HepG2 (cell line): ENCODE results near the gene SOX12. TPM values are rescaled to one million over a fixed set of nuclear protein-coding genes. Genes with fewer than 3 reads are reported as not detected.

ENCODE experiments used
- KDM5B ChIP-seq: sonication (generic); formaldehyde crosslinking; IDR thresholded peaks from 2 replicates; pipeline ENCODE4 v1.4.0; 2020; ENCODE audit warnings: missing genetic modification reagents, mild to moderate bottlenecking, borderline replicate concordance
- NPAS2 ChIP-seq: sonication (generic); formaldehyde crosslinking; IDR thresholded peaks from 2 replicates; pipeline ENCODE4 v1.8.0; 2022; ENCODE audit warnings: mild to moderate bottlenecking, missing genetic modification reagents, borderline replicate concordance
- POLR2AphosphoS5 ChIP-seq: IDR thresholded peaks from 2 replicates; pipeline ENCODE4 v1.6.1; 2012; ENCODE audit warnings: low read depth, low read length
- SKI ChIP-seq: fragments of 450-650 bp; IDR thresholded peaks from one replicate; pipeline ENCODE4 v1.6.1; 2018; ENCODE audit warnings: mild to moderate bottlenecking; ENCODE audit not compliant: partially characterized antibody
- SRSF1 ChIP-seq: fragments of 200-400 bp; formaldehyde crosslinking; optimal IDR thresholded peaks from 2 replicates; pipeline ENCODE3; 2017; ENCODE audit warnings: mild to moderate bottlenecking, low read depth, low read length, moderate library complexity
- SRY ChIP-seq: sonication (generic); formaldehyde crosslinking; IDR thresholded peaks from 2 replicates; pipeline ENCODE4 v1.8.0; 2022; ENCODE audit warnings: mild to moderate bottlenecking, missing genetic modification reagents
- TBX3 ChIP-seq: fragments of 450-650 bp; IDR thresholded peaks from 2 replicates; pipeline ENCODE4 v1.6.1; 2017; ENCODE audit warnings: antibody characterized with exemption, mild to moderate bottlenecking, inconsistent platforms, borderline replicate concordance
- ZNF225 ChIP-seq: sonication (generic); formaldehyde crosslinking; IDR thresholded peaks from 2 replicates; pipeline ENCODE4 v1.4.0; 2020; ENCODE audit warnings: mild to moderate bottlenecking, missing genetic modification reagents
- polyA plus RNA-seq, 8 experiments: library from polyadenylated mRNA; depleted of rRNA in 3 of 8; stranded (reverse) in 7 of 8; unstranded in 1 of 8; fragments of >200 nt; fragmentation: Illumina TruSeq in 4 of 8; extraction: Trizol in 4 of 8; gene quantifications; 2 replicates each; pipeline versions ENCODE4 v1.2.1 to v1.2.3, GENCODE V29; 2011 to 2016; ENCODE audit warnings: low read depth in 4 of 8, missing spikeins in 1 of 8, mixed read lengths in 1 of 8; ENCODE audit not compliant: insufficient read depth in 1 of 8
- total RNA-seq, 5 experiments: library from RNA; depleted of rRNA; stranded (reverse); fragments of >200 nt; fragmentation: Illumina TruSeq; extraction: Trizol; gene quantifications; 2 replicates each; pipeline ENCODE4 v1.2.3, GENCODE V29; 2016; ENCODE audit warnings: low read depth in 1 of 5
- TF ChIP-seq, protein P1 (sequence below): sonication (generic); formaldehyde crosslinking; IDR thresholded peaks from 2 replicates; pipeline ENCODE4 v1.4.0; 2020; ENCODE audit warnings: missing genetic modification reagents, mild to moderate bottlenecking, borderline replicate concordance
- TF ChIP-seq, protein P2 (sequence below): sonication (generic); formaldehyde crosslinking; IDR thresholded peaks from 2 replicates; pipeline ENCODE4 v1.4.0; 2020; ENCODE audit warnings: missing genetic modification reagents
- TF ChIP-seq, protein P3 (sequence below): sonication (generic); formaldehyde crosslinking; IDR thresholded peaks from 2 replicates; pipeline ENCODE4 v1.4.0; 2020; ENCODE audit warnings: mild to moderate bottlenecking, missing genetic modification reagents
- TF ChIP-seq, protein P4 (sequence below): sonication (generic); formaldehyde crosslinking; IDR thresholded peaks from 2 replicates; pipeline ENCODE4 v1.4.0; 2020; ENCODE audit warnings: missing genetic modification reagents, low read depth, mild to moderate bottlenecking, borderline replicate concordance

Gene SOX12
- total and polyA plus RNA-seq, 2 of the 13 experiments (the other 11 are each of a cell fraction or from before 2014, with no cell fraction given): 10.0 to 18.7 TPM

DNA sequence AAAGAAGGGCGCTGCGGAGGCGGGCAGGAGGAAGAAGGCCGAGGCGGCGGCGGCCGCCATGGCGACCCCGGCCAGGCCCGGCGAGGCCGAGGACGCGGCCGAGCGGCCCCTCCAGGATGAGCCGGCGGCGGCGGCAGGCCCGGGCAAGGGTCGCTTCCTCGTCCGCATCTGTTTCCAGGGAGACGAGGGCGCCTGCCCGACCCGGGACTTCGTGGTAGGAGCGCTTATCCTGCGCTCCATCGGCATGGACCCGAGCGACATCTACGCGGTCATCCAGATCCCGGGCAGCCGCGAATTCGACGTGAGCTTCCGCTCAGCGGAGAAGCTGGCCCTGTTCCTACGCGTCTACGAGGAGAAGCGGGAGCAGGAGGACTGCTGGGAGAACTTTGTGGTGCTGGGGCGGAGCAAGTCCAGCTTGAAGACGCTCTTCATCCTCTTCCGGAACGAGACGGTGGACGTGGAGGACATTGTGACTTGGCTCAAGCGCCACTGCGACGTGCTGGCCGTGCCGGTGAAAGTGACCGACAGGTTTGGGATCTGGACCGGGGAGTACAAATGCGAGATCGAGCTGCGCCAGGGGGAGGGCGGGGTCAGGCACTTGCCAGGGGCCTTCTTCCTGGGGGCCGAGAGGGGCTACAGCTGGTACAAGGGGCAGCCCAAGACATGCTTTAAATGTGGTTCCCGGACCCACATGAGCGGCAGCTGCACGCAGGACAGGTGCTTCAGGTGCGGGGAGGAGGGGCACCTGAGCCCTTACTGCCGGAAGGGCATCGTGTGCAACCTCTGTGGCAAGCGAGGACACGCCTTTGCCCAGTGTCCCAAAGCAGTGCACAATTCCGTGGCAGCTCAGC is 27.2 kb upstream of the SOX12 start (continued):
- TF ChIP-seq, protein P1, sequence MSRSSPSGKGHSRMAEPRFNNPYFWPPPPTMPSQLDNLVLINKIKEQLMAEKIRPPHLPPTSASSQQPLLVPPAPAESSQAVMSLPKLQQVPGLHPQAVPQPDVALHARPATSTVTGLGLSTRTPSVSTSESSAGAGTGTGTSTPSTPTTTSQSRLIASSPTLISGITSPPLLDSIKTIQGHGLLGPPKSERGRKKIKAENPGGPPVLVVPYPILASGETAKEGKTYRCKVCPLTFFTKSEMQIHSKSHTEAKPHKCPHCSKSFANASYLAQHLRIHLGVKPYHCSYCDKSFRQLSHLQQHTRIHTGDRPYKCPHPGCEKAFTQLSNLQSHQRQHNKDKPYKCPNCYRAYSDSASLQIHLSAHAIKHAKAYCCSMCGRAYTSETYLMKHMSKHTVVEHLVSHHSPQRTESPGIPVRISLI (CRISPR knock-in tag): peak; percentile 32; the same call in 1 of the 2 replicates
- TF ChIP-seq SRY (CRISPR knock-in tag): no peak
- no peak for TF ChIP-seq SRSF1
- peak; percentile 67 for TF ChIP-seq POLR2AphosphoS5
- TF ChIP-seq ZNF225 (CRISPR knock-in tag): no peak; the same call in 1 of the 2 replicates
- no peak for TF ChIP-seq TBX3
- TF ChIP-seq, protein P2, sequence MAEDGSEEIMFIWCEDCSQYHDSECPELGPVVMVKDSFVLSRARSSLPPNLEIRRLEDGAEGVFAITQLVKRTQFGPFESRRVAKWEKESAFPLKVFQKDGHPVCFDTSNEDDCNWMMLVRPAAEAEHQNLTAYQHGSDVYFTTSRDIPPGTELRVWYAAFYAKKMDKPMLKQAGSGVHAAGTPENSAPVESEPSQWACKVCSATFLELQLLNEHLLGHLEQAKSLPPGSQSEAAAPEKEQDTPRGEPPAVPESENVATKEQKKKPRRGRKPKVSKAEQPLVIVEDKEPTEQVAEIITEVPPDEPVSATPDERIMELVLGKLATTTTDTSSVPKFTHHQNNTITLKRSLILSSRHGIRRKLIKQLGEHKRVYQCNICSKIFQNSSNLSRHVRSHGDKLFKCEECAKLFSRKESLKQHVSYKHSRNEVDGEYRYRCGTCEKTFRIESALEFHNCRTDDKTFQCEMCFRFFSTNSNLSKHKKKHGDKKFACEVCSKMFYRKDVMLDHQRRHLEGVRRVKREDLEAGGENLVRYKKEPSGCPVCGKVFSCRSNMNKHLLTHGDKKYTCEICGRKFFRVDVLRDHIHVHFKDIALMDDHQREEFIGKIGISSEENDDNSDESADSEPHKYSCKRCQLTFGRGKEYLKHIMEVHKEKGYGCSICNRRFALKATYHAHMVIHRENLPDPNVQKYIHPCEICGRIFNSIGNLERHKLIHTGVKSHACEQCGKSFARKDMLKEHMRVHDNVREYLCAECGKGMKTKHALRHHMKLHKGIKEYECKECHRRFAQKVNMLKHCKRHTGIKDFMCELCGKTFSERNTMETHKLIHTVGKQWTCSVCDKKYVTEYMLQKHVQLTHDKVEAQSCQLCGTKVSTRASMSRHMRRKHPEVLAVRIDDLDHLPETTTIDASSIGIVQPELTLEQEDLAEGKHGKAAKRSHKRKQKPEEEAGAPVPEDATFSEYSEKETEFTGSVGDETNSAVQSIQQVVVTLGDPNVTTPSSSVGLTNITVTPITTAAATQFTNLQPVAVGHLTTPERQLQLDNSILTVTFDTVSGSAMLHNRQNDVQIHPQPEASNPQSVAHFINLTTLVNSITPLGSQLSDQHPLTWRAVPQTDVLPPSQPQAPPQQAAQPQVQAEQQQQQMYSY (CRISPR knock-in tag): no peak; the same call in 1 of the 2 replicates
- TF ChIP-seq SKI: no peak
- peak; percentile 91 for TF ChIP-seq KDM5B
- TF ChIP-seq, protein P3, sequence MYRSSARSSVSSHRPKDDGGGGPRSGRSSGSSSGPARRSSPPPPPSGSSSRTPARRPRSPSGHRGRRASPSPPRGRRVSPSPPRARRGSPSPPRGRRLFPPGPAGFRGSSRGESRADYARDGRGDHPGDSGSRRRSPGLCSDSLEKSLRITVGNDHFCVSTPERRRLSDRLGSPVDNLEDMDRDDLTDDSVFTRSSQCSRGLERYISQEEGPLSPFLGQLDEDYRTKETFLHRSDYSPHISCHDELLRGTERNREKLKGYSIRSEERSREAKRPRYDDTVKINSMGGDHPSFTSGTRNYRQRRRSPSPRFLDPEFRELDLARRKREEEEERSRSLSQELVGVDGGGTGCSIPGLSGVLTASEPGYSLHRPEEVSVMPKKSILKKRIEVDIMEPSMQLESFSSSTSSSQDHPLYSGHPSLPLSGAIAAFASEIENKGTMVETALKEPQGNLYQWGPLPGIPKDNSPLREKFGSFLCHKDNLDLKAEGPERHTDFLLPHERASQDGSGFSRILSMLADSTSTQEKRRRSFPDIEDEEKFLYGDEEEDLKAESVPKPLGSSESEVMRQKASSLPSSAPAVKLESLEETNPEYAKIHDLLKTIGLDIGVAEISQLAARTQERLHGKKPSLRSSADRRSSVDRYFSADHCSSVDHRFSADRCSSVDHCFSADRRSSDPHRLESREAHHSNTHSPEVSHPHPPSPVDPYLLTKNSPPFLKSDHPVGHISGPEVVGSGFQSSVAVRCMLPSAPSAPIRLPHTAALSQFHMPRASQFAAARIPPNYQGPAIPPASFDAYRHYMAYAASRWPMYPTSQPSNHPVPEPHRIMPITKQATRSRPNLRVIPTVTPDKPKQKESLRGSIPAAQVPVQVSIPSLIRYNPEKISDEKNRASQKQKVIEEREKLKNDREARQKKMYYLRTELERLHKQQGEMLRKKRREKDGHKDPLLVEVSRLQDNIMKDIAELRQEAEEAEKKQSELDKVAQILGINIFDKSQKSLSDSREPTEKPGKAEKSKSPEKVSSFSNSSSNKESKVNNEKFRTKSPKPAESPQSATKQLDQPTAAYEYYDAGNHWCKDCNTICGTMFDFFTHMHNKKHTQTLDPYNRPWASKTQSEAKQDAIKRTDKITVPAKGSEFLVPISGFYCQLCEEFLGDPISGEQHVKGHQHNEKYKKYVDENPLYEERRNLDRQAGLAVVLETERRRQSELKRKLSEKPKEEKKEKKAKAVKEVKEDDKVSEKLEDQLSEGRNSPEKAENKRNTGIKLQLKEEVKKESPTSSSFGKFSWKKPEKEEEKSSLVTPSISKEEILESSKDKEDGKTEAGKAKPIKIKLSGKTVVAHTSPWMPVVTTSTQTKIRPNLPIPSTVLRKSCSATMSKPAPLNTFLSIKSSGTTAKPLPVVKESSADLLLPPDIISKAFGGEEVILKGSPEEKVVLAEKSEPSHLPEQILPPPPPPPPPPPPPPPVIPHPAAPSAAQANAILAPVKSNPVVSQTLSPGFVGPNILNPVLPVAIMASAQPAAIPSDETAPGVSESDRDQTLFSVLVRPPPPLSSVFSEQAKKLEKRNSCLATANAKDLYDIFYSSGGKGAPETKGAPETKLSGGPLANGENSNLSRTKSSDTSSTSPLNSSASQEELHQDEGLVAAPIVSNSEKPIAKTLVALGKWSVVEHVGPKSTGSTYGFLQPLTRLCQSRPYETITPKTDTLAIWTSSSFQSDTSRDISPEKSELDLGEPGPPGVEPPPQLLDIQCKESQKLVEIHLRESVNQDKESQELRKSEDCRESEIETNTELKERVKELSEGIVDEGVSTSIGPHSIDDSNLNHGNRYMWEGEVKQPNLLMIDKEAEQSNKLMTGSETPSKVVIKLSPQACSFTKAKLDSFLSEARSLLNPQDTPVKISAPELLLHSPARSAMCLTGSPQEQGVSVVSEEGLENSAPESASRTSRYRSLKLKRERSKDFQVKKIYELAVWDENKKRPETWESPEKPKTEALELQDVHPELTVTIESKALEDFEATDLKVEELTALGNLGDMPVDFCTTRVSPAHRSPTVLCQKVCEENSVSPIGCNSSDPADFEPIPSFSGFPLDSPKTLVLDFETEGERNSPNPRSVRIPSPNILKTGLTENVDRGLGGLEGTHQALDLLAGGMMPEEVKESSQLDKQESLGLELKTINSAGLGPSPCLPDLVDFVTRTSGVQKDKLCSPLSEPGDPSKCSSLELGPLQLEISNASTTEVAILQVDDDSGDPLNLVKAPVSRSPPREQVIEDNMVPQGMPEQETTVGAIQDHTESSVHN (CRISPR knock-in tag): peak; percentile 46; the same call in 1 of the 2 replicates
- no peak for TF ChIP-seq NPAS2 (CRISPR knock-in tag)
- TF ChIP-seq, protein P4, sequence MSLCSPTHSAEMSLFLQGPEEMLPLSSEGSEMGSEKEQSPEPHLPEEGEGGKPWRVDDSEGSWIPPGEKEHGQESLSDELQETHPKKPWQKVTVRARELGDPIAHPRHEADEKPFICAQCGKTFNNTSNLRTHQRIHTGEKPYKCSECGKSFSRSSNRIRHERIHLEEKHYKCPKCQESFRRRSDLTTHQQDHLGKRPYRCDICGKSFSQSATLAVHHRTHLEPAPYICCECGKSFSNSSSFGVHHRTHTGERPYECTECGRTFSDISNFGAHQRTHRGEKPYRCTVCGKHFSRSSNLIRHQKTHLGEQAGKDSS (CRISPR knock-in tag): no peak; the same call in 1 of the 2 replicates
